ENCODE data around the gene CDPF1.
"Not testable (repeated sequence)": the region's sequence is repeated elsewhere in the genome, so short reads cannot be mapped to it uniquely, and the experiment has no call there.

Gene CDPF1

GRCh38 chr22:46226577-46226976, 23.5 kb downstream of the CDPF1 start:
- no peak overlapping the region for H3K4me3 ChIP-seq (ENCODE audit: low read depth, low read length)

GRCh38 chr22:46225631-46226030, 24.5 kb downstream of the CDPF1 start:
- no peak overlapping the region for H3K4me3 ChIP-seq (ENCODE audit: low read depth, low read length)

GRCh38 chr22:46224898-46225290, 25.2 kb downstream of the CDPF1 start:
- H3K4me3 ChIP-seq (ENCODE audit: low read depth, low read length) = no peak overlapping the region

GRCh38 chr22:46224044-46224897, 25.8 kb downstream of the CDPF1 start:
- H3K4me3 ChIP-seq (ENCODE audit: low read depth, low read length) = no peak overlapping the region

- H3K4me3 ChIP-seq (ENCODE audit: low read depth, low read length) = no peak overlapping the region
These were observed 29.2 kb downstream of the CDPF1 start for GRCh38 chr22:46220921-46221320.

GRCh38 chr22:46219636-46220035, 30.5 kb downstream of the CDPF1 start:
- no peak overlapping the region for H3K4me3 ChIP-seq (ENCODE audit: low read depth, low read length)

GRCh38 chr22:46214616-46215015, 35.5 kb downstream of the CDPF1 start:
- H3K4me3 ChIP-seq (ENCODE audit: low read depth, low read length) = no peak overlapping the region

- H3K4me3 ChIP-seq (ENCODE audit: low read depth, low read length) = no peak overlapping the region
These were observed 35.9 kb downstream of the CDPF1 start for GRCh38 chr22:46214149-46214548.

- no peak overlapping the region for H3K4me3 ChIP-seq (ENCODE audit: low read depth, low read length)
These were observed 37.0 kb downstream of the CDPF1 start for GRCh38 chr22:46213052-46213451.

- H3K4me3 ChIP-seq (ENCODE audit: low read depth, low read length) = no peak overlapping the region
These were observed 37.9 kb downstream of the CDPF1 start for GRCh38 chr22:46212195-46212594.

- H3K4me3 ChIP-seq (ENCODE audit: low read depth, low read length) = no peak overlapping the region
These were observed 40.8 kb downstream of the CDPF1 start for GRCh38 chr22:46209262-46209661.

- no peak overlapping the region for H3K4me3 ChIP-seq (ENCODE audit: low read depth, low read length)
These were observed 46.5 kb downstream of the CDPF1 start for GRCh38 chr22:46203601-46203980.

GRCh38 chr22:46202897-46203600, 47.0 kb downstream of the CDPF1 start:
- H3K4me3 ChIP-seq (ENCODE audit: low read depth, low read length) = no peak overlapping the region

GRCh38 chr22:46201059-46201757, 48.9 kb downstream of the CDPF1 start:
- H3K4me3 ChIP-seq (ENCODE audit: low read depth, low read length) = no peak overlapping the region

GRCh38 chr22:46198806-46199205, 51.3 kb downstream of the CDPF1 start:
- not testable (repeated sequence) for H3K4me3 ChIP-seq (ENCODE audit: low read depth, low read length)

GRCh38 chr22:46198274-46198673, 51.8 kb downstream of the CDPF1 start:
- no peak overlapping the region for H3K4me3 ChIP-seq (ENCODE audit: low read depth, low read length)

- no peak overlapping the region for H3K4me3 ChIP-seq (ENCODE audit: low read depth, low read length)
These were observed 53.8 kb downstream of the CDPF1 start for GRCh38 chr22:46196278-46196677.

- no peak overlapping the region for H3K4me3 ChIP-seq (ENCODE audit: low read depth, low read length)
These were observed 54.5 kb downstream of the CDPF1 start for GRCh38 chr22:46195487-46196165.
